Measurements from ENCODE around the gene PDE9A.
"Not testable (repeated sequence)": the region's sequence is repeated elsewhere in the genome, so short reads cannot be mapped to it uniquely, and the experiment has no call there.

The PDE9A gene

DNA sequence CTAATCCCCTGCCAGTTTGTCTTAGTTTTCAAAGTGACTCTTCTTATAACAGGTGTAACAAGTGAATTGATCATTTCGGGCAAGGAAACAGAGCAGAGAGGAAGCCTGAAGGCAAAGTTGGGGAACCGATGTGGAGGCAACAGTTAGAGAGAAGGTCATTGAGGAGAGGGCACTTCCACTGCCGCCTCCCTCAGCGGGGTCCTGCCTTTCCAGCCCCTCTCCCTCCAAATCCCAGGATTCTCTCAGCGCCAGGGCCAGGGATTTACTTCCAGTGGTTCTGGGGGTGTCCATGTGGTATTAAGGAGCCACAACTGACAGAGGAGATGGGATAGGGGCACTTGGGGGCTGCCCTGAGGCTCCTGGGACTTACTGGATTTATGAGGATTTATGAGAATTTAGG lies 39.7 kb upstream of the PDE9A start:
- TF ChIP-seq, protein P1, sequence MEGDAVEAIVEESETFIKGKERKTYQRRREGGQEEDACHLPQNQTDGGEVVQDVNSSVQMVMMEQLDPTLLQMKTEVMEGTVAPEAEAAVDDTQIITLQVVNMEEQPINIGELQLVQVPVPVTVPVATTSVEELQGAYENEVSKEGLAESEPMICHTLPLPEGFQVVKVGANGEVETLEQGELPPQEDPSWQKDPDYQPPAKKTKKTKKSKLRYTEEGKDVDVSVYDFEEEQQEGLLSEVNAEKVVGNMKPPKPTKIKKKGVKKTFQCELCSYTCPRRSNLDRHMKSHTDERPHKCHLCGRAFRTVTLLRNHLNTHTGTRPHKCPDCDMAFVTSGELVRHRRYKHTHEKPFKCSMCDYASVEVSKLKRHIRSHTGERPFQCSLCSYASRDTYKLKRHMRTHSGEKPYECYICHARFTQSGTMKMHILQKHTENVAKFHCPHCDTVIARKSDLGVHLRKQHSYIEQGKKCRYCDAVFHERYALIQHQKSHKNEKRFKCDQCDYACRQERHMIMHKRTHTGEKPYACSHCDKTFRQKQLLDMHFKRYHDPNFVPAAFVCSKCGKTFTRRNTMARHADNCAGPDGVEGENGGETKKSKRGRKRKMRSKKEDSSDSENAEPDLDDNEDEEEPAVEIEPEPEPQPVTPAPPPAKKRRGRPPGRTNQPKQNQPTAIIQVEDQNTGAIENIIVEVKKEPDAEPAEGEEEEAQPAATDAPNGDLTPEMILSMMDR (IDR thresholded peaks at IDR 0.05; ENCODE audit: low read depth, low read length) = no peak
- no peak overlapping the region for H3K4me3 ChIP-seq (ENCODE audit: low read depth, low read length)

DNA sequence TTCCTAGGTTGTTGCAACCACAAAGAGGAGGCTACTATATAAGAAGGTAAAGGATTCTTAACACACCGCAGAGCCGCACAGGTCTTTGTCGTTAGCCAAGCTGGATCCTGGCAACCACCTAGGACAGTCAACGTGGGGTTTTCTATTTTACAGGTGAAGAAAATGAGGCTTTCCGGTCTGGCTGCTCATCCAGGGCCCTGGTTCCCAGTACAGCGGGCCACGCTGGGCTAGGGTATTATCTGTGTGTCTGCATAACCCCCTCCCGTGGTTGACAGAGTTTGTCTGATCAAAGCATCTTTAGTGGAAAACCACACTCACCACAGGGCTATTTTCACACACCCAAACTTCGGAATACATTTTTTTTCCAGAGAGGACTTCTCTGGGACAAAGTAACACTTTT lies 39.0 kb upstream of the PDE9A start:
- no peak overlapping the region for H3K4me3 ChIP-seq (ENCODE audit: low read depth, low read length)
- TF ChIP-seq, protein P1 (IDR thresholded peaks at IDR 0.05; ENCODE audit: low read depth, low read length) = no peak

DNA sequence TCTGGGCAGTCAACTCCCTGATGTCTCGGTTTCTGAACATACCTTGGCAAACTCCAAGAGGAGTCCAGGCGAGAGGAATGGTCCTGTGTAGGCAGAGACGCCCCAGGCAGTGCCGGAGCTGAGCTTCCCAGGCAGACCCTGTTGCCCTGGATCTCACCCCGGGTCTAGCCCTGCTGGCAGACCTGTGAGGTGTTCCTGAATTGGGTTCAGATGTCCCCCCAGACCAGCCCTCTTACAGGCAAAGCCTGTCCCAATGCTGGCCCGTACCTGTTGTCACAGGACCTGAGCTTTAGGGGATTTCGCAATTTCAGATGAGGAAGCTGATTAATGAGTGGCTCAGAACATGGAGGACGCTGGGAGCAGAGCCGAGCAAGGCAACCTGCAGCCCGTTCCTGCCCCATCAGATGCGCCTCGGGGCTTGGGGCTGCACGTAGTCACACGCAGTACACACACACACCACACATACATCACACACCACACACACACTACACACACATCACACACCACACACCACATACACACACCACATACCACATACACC lies 38.5 kb upstream of the PDE9A start:
- H3K4me3 ChIP-seq (ENCODE audit: low read depth, low read length) = no peak overlapping the region
- TF ChIP-seq, protein P1 (IDR thresholded peaks at IDR 0.05; ENCODE audit: low read depth, low read length) = no peak

DNA sequence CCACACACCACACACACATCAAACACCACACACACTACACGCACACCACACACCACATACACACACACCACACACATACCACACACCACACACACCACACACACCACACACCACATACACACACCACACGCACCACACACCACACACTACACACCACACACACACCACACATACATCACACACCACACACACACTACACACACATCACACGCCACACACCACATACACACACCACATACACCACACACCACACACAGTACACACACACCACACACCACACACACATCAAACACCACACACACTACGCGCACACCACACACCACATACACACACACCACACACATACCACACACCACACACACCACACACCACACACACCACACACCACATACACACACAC lies 38.0 kb upstream of the PDE9A start:
- not testable (repeated sequence) for H3K4me3 ChIP-seq (ENCODE audit: low read depth, low read length)

DNA sequence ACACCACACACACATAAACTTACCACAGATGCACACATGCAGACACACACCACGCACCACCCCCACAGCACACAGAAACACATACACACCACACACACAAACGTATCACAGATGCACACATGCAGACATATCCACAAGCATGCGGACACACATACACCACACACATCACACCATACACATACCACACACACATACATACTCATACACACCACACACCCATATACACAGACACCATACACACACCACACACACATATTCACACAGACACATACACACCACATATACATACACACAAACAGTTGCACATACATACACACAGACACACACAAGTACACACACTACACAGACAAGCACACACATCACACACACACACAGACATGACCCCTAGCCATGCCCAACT lies 37.5 kb upstream of the PDE9A start:
- TF ChIP-seq, protein P1 (IDR thresholded peaks at IDR 0.05; ENCODE audit: low read depth, low read length) = no peak

DNA sequence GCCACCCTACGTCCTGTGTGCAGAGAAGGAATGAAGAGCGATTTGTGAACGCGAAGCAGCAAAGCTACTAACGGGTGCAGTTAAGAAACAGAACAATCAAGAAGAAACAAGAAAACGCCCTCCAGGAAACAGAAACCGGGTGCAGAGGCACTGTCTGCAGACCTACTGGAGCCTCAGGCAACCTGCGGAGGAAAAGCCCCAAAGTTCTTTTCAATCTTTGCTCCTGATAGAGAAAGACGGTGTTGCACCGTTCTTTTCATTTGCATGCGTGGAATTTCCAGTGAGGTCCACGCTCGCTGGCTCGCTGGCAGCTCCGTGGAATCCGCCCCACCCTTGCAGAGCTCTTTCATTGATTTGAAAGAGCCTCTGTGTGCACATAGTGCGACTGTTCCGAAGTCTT lies 37.0 kb upstream of the PDE9A start:
- TF ChIP-seq, protein P1 (IDR thresholded peaks at IDR 0.05; ENCODE audit: low read depth, low read length) = no peak
- H3K4me3 ChIP-seq (ENCODE audit: low read depth, low read length) = no peak overlapping the region

More for the DNA sequence above, 37.5 kb upstream of the PDE9A start:
- no peak overlapping the region for H3K4me3 ChIP-seq (ENCODE audit: low read depth, low read length)

DNA sequence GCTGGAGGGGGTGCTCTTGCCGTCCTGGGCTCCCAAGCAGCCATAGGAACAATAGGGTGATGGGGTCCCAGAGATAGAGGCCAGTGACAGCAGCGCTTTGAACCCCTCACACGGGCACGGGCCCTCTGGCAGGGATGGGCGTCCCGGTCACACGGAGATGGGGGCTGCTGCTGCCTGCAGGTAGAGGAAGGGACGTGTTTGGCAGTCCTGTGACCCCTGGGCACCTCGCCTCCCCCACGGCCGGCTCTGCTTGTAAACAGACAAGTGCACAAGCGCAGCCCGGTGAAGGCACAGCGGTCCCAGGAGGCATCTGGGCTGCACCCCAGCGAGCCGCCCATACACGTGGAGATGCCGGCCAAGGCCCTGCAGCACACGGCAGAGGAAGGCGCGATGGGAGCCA lies 36.5 kb upstream of the PDE9A start:
- TF ChIP-seq, protein P1 (IDR thresholded peaks at IDR 0.05; ENCODE audit: low read depth, low read length) = no peak
- no peak overlapping the region for H3K4me3 ChIP-seq (ENCODE audit: low read depth, low read length)

DNA sequence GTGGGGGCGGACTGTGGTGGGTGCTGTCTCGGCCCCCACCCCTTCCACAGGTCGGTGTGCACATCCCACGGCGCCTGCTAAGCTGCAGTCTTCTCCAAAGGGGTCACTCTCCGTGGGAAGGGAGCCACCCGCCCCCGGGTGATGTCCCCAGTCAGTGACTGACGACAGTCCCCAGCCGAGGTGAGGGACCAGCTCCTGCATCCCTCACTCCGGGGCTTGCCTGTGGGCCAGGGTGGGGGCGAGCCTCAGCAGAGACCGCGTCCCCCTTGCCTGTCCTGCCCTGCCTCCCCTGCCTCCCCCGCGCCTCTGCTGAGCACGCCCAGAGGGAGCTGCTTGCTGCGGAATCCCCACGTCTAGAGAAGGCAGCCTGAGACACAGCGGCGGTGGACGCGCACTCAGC lies 35.9 kb upstream of the PDE9A start:
- TF ChIP-seq, protein P1 (IDR thresholded peaks at IDR 0.05; ENCODE audit: low read depth, low read length) = no peak
- H3K4me3 ChIP-seq (ENCODE audit: low read depth, low read length) = no peak overlapping the region
